Breast epithelium (tissue), 4 donors: ENCODE measurements around the gene MRPL42. TPM values are rescaled to one million over a fixed set of nuclear protein-coding genes. Genes with fewer than 3 reads are reported as not detected.
A peak's percentile ranks its signal among the peaks of the same experiment; 100 is the strongest.
"Not testable (repeated sequence)": the region's sequence is repeated elsewhere in the genome, so short reads cannot be mapped to it uniquely, and the experiment has no call there.

Experiments used
- DNase-seq, 2 donors: peaks; one replicate each; pipeline ENCODE4 v3.0.0-alpha.2; 2019; ENCODE audit warnings: low spot score in 2 of 2
- H3K27ac ChIP-seq, 2 donors: fragments of 200-600 bp; sonication (generic) in 1 of 2; one replicate each; pipeline ENCODE4 v1.5.1; 2016 to 2019; ENCODE audit warnings: mild to moderate bottlenecking in 1 of 2
- H3K27me3 ChIP-seq, 2 donors: fragments of 200-600 bp; sonication (generic) in 1 of 2; one replicate each; pipeline versions ENCODE4 v1.5.1 to v1.6.0; 2017 to 2019; ENCODE audit warnings: control low read depth in 1 of 2, mild to moderate bottlenecking in 1 of 2
- H3K36me3 ChIP-seq: fragments of 200-600 bp; one replicate; pipeline ENCODE4 v1.5.1; 2019
- H3K4me1 ChIP-seq, 2 donors: fragments of 200-600 bp; sonication (generic); one replicate each; pipeline ENCODE4 v1.5.1; 2016 to 2019; ENCODE audit warnings: control low read depth in 1 of 2
- H3K4me3 ChIP-seq, 3 donors: fragments of 200-600 bp; sonication (generic); 1 replicate in 2 of 3; 2 replicates in 1 of 3; pipeline ENCODE4 v1.5.1; 2016 to 2019; ENCODE audit warnings: mild to moderate bottlenecking in 3 of 3, moderate library complexity in 2 of 3
- H3K9me3 ChIP-seq, 2 donors: fragments of 200-600 bp; sonication (generic) in 1 of 2; one replicate each; pipeline ENCODE4 v1.5.1; 2016 to 2019; ENCODE audit warnings: control low read depth in 1 of 2
- CTCF ChIP-seq, 3 donors: fragments of 450-650 bp; IDR thresholded peaks; one replicate each; pipeline ENCODE4 v1.5.1; 2016 to 2017; ENCODE audit warnings: antibody characterized with exemption in 3 of 3, mild to moderate bottlenecking in 3 of 3, moderate library complexity in 3 of 3
- POLR2A ChIP-seq: fragments of 450-650 bp; IDR thresholded peaks from one replicate; pipeline ENCODE4 v1.6.1; 2016; ENCODE audit warnings: antibody characterized with exemption, mild to moderate bottlenecking, moderate library complexity
- POLR2AphosphoS5 ChIP-seq, 3 donors: sonication (generic); formaldehyde crosslinking; IDR thresholded peaks; one replicate each; pipeline ENCODE4 v1.6.1; 2017; ENCODE audit warnings: antibody characterized with exemption in 3 of 3
- intact Hi-C: fragments of 100-400 bp; cut with DNase I; formaldehyde crosslinking; loops from one replicate; pipeline ENCODE4 v1.15.1; 2023; ENCODE audit warnings: low total_unique reads
- total RNA-seq, 3 donors: library from RNA; depleted of rRNA; stranded (reverse); fragments of >200 nt; gene quantifications; one replicate each; pipeline ENCODE4 v1.1.0, GENCODE V29; 2016

The MRPL42 gene
- total RNA-seq, 3 donors from 2014 or later, result 24.6 to 62.3 (median 41.0) TPM

GRCh38 chr12:93430280-93430679, 37.0 kb upstream of the MRPL42 start:
- Histone ChIP-seq H3K9me3 (no peaks in the 10 kb centered on the region), H3K4me3 (no peak overlapping the region), H3K36me3 (no peaks in the 10 kb centered on the region), H3K27me3 (no peaks in the 10 kb centered on the region), H3K4me1 (no peaks in the 10 kb centered on the region), H3K27ac (no peak overlapping the region)
- DNase-seq, result no peak
- no peak for TF ChIP-seq POLR2A
- no peak for TF ChIP-seq POLR2AphosphoS5 (IDR thresholded peaks at IDR 0.05)
- TF ChIP-seq CTCF (IDR thresholded peaks at IDR 0.05), result no peak
- intact Hi-C loops, result no loop called here

GRCh38 chr12:93432031-93432430, 35.3 kb upstream of the MRPL42 start:
- H3K4me1 ChIP-seq, intact Hi-C loops, H3K27me3 ChIP-seq, H3K4me3 ChIP-seq, H3K36me3 ChIP-seq, H3K27ac ChIP-seq, DNase-seq, H3K9me3 ChIP-seq: not testable (repeated sequence)

GRCh38 chr12:93434256-93434865, 33.0 kb upstream of the MRPL42 start:
- DNase-seq, result no peak
- no peak for TF ChIP-seq POLR2AphosphoS5 (IDR thresholded peaks at IDR 0.05)
- no peaks in the 10 kb centered on the region for H3K9me3 ChIP-seq
- H3K27ac ChIP-seq, result no peak overlapping the region
- intact Hi-C loops, result no loop called here
- H3K4me3 ChIP-seq, result no peak overlapping the region
- H3K4me1 ChIP-seq, result no peaks in the 10 kb centered on the region
- no peaks in the 10 kb centered on the region for H3K36me3 ChIP-seq
- H3K27me3 ChIP-seq, result no peaks in the 10 kb centered on the region

- no peak for DNase-seq
- Histone ChIP-seq H3K4me1 (peaks cover 0 to 3% of the 10 kb centered on the region in 2 donors), H3K4me3 (no peak overlapping the region), H3K27ac (no peak overlapping the region), H3K9me3 (no peaks in the 10 kb centered on the region), H3K36me3 (no peaks in the 10 kb centered on the region), H3K27me3 (no peaks in the 10 kb centered on the region)
- intact Hi-C loops, result no loop called here
- TF ChIP-seq CTCF (IDR thresholded peaks at IDR 0.05), result no peak
- TF ChIP-seq POLR2A, result no peak
- TF ChIP-seq POLR2AphosphoS5 (IDR thresholded peaks at IDR 0.05), result no peak
Observed at GRCh38 chr12:93438266-93439050, 28.9 kb upstream of the MRPL42 start.

DNA sequence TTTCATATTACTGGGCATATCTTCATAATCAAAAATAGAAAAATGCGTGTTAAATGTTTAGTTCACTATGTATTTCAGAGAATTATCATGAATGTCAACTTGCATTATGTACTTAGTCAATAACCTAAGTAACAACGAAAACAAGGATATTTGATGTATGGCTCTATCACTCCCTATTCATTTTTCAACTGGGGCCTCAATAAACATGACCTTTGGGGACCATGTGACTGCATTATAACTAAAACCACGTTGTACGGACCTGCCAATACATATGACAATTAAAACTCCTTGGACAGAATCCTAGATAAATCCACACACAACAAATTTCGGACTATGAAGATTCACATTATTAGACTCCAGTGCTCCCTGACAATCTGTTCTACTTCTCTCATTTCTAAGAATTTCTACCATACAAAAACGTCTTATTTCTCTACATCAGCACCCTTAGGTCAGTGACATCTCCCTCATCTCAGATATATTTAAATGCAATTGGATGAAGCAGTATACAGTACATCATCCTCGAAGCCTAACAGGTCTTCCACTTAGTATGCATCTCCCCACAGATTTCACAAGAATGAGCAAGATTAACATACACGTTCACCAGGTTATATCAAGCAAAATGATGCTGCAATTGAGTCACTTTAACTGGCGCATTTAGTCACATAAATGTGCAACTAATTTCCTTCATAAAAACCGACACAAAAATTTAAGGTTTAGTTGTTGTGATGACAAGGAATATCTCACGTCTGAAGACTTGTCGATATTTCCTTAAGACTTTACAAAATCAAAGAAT, 27.1 kb upstream of the MRPL42 start:
- H3K4me3 ChIP-seq, result peak overlapping the region; percentile 87 to 99 (median 98)
- H3K27me3 ChIP-seq, result no peaks in the 10 kb centered on the region
- no peaks in the 10 kb centered on the region for H3K36me3 ChIP-seq
- no peak overlapping the region for H3K27ac ChIP-seq
- DNase-seq, result no peak
- intact Hi-C loops, result no loop called here
- peaks cover 0 to 3% of the 10 kb centered on the region in 2 donors for H3K4me1 ChIP-seq
- no peaks in the 10 kb centered on the region for H3K9me3 ChIP-seq
- no peak for TF ChIP-seq POLR2A

GRCh38 chr12:93441081-93441616, 26.2 kb upstream of the MRPL42 start:
- no peaks in the 10 kb centered on the region for H3K36me3 ChIP-seq
- H3K4me3 ChIP-seq, result peak overlapping the region; percentile 87 to 99 (median 98)
- no peak for DNase-seq
- peak overlapping the region; percentile 94 to 97 for H3K27ac ChIP-seq
- peaks cover 0 to 3% of the 10 kb centered on the region in 2 donors for H3K4me1 ChIP-seq
- no peak for TF ChIP-seq CTCF (IDR thresholded peaks at IDR 0.05)
- no peak for TF ChIP-seq POLR2AphosphoS5 (IDR thresholded peaks at IDR 0.05)
- TF ChIP-seq POLR2A, result no peak
- intact Hi-C loops, result no loop called here
- H3K9me3 ChIP-seq, result no peaks in the 10 kb centered on the region
- H3K27me3 ChIP-seq, result no peaks in the 10 kb centered on the region
